Skeletal muscle tissue (tissue), 4 donors: Measurements from ENCODE around the gene GPR176. TPM values are rescaled to one million over a fixed set of nuclear protein-coding genes. Genes with fewer than 3 reads are reported as not detected.

Source experiments
- H3K27ac ChIP-seq: one replicate; pipeline ENCODE4 v1.7.0; 2013; ENCODE audit warnings: mild to moderate bottlenecking, low read depth, low read length, inconsistent platforms
- H3K27me3 ChIP-seq, 3 donors: one replicate each; pipeline ENCODE4 v1.7.0; 2013; ENCODE audit warnings: low read length in 3 of 3; ENCODE audit not compliant: control insufficient read depth in 3 of 3, insufficient read depth in 3 of 3
- H3K36me3 ChIP-seq, 3 donors: one replicate each; pipeline ENCODE4 v1.7.0; 2013; ENCODE audit warnings: low read length in 3 of 3; ENCODE audit not compliant: control insufficient read depth in 3 of 3, insufficient read depth in 3 of 3
- H3K4me1 ChIP-seq, 3 donors: one replicate each; pipeline ENCODE4 v1.7.0; 2013; ENCODE audit warnings: low read length in 3 of 3, mild to moderate bottlenecking in 3 of 3; ENCODE audit not compliant: control insufficient read depth in 3 of 3, insufficient read depth in 3 of 3
- H3K4me3 ChIP-seq, 3 donors: one replicate each; pipeline ENCODE4 v1.7.0; 2013; ENCODE audit warnings: low read length in 3 of 3
- H3K9ac ChIP-seq, 3 donors: one replicate each; pipeline ENCODE4 v1.7.0; 2013; ENCODE audit warnings: low read length in 3 of 3, mild to moderate bottlenecking in 3 of 3, moderate library complexity in 2 of 3, low read depth in 1 of 3
- H3K9me3 ChIP-seq, 3 donors: one replicate each; pipeline ENCODE4 v1.7.0; 2013; ENCODE audit warnings: low read length in 3 of 3; ENCODE audit not compliant: control insufficient read depth in 3 of 3
- total RNA-seq: library from RNA; depleted of rRNA; stranded (reverse); fragments of >200 nt; gene quantifications from one replicate; pipeline ENCODE4 v1.2.3, GENCODE V29; 2014
- donor health status: Osteomylitis.

The GPR176 gene
- total RNA-seq, 1 donor from 2014 or later: 6.3 TPM

DNA sequence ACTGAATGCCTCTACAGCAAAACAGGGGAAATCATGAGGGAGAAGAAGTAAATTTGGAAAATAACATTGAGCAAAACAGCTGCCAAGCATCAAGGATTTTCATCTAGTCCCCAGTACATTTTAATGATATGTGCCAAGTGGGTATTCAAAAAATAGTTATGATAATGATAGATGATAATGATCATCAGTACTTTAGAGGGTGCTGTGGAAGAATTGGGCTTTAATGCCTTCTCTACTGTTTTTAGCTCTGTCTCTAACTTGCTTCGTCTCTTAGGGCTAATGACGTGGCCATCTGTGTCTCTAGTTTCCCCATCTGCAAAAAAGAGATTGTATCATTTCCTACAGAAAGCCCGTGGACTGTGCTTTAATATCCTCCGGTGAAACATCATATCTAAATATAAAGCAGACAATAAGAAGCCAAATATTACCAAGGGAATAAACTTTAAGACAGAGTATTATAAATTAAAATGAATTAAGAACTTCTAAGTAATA is 127.2 kb downstream of the GPR176 start:
- Histone ChIP-seq H3K4me1 (peaks cover 0 to 2% (median 0%) of the 10 kb centered on the region in 3 donors), H3K36me3 (no peaks in the 10 kb centered on the region), H3K4me3 (no peak overlapping the region), H3K9me3 (no peaks in the 10 kb centered on the region), H3K27me3 (peaks cover 0 to 4% (median 3%) of the 10 kb centered on the region in 3 donors), H3K27ac (no peak overlapping the region), H3K9ac (no peak overlapping the region)

- Histone ChIP-seq H3K36me3 (no peaks in the 10 kb centered on the region), H3K27ac (no peak overlapping the region), H3K4me3 (no peak overlapping the region), H3K27me3 (peaks cover 0 to 4% (median 3%) of the 10 kb centered on the region in 3 donors), H3K9ac (no peak overlapping the region), H3K9me3 (no peaks in the 10 kb centered on the region), H3K4me1 (peaks cover 0 to 2% (median 0%) of the 10 kb centered on the region in 3 donors)
These were observed 127.8 kb downstream of the GPR176 start for GRCh38 chr15:39792025-39792843.

DNA sequence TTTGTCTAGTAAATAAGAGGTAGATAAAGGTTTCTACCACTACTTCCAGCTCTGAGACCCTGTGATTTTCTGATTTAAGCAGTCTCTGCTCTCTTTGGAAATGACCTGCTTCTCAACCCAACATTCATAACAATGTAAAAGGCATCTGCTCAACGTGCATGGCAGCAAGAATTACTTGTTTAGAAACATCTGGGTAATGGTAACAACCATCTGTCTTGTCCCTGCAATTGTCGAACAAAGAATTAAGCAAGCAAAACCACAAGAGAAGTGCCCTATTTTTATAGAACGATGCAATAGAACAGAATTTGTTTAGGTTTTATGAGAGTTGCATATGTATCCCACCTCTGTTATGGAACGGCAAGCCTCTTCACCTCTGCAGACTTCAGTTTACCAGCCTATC is 130.3 kb downstream of the GPR176 start:
- Histone ChIP-seq H3K9ac (no peak overlapping the region), H3K27me3 (no peaks in the 10 kb centered on the region), H3K27ac (no peak overlapping the region), H3K4me3 (no peak overlapping the region), H3K36me3 (no peaks in the 10 kb centered on the region), H3K4me1 (peaks cover 0 to 4% (median 0%) of the 10 kb centered on the region in 3 donors), H3K9me3 (no peaks in the 10 kb centered on the region)

GRCh38 chr15:39788800-39789565 is 131.1 kb downstream of the GPR176 start:
- peaks cover 2 to 4% (median 2%) of the 10 kb centered on the region in 3 donors for H3K4me1 ChIP-seq
- H3K36me3 ChIP-seq: no peaks in the 10 kb centered on the region
- H3K27me3 ChIP-seq: no peaks in the 10 kb centered on the region
- no peak overlapping the region for H3K27ac ChIP-seq
- no peak overlapping the region for H3K9ac ChIP-seq
- no peak overlapping the region for H3K4me3 ChIP-seq
- H3K9me3 ChIP-seq: no peaks in the 10 kb centered on the region

- no peak overlapping the region for H3K27ac ChIP-seq
- no peaks in the 10 kb centered on the region for H3K36me3 ChIP-seq
- H3K9me3 ChIP-seq: no peaks in the 10 kb centered on the region
- no peak overlapping the region for H3K9ac ChIP-seq
- H3K4me1 ChIP-seq: peaks cover 4 to 11% (median 5%) of the 10 kb centered on the region in 3 donors
- H3K27me3 ChIP-seq: no peaks in the 10 kb centered on the region
- no peak overlapping the region for H3K4me3 ChIP-seq
These were observed 132.0 kb downstream of the GPR176 start for GRCh38 chr15:39788108-39788507.

DNA sequence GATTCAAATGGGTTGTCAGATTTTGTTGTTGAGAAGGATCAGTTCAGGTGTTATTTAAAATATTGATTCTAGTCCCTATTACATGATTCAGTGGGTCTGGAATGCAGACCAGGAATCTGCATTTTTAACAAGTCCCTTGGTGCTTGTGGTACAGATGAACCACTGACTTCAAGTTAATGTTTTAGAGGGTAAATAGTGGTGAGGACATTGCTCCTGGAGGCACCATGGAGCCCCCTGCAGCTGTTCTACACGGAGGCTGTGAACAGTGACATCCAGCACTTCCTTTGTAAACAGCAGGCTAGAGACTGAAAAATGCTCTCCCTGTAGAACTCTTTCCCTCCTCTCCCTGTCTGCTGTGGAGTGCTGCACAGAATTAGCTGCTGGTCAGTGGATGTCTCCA is 132.6 kb downstream of the GPR176 start:
- Histone ChIP-seq H3K36me3 (no peaks in the 10 kb centered on the region), H3K27ac (no peak overlapping the region), H3K9me3 (no peaks in the 10 kb centered on the region), H3K4me3 (no peak overlapping the region), H3K27me3 (no peaks in the 10 kb centered on the region), H3K4me1 (peaks cover 4 to 12% (median 7%) of the 10 kb centered on the region in 3 donors), H3K9ac (no peak overlapping the region)

- no peaks in the 10 kb centered on the region for H3K9me3 ChIP-seq
- no peak overlapping the region for H3K27ac ChIP-seq
- peaks cover 4 to 12% (median 10%) of the 10 kb centered on the region in 3 donors for H3K4me1 ChIP-seq
- no peak overlapping the region for H3K9ac ChIP-seq
- H3K27me3 ChIP-seq: no peaks in the 10 kb centered on the region
- no peaks in the 10 kb centered on the region for H3K36me3 ChIP-seq
- H3K4me3 ChIP-seq: no peak overlapping the region
These were observed 133.5 kb downstream of the GPR176 start for GRCh38 chr15:39786447-39787056.

DNA sequence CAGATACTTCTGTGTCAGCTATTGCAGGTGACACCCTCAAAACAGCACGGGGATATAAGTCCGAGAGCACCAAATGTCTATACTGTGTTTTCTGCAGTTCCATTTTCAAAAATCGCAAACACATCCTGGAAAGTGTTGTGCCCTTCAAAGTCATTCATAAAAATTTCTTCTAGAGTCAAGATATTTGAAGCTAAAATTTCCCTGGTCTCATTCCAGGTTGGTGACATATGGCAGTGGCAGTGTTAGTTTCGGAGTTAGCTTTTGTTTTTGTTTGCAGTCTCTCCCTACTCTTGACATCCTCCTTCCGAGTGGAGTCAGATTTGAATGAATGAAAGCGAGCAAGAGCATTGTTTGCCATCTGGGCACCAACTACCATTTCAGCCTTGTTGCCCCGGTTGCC is 134.2 kb downstream of the GPR176 start:
- Histone ChIP-seq H3K36me3 (no peaks in the 10 kb centered on the region), H3K27me3 (no peaks in the 10 kb centered on the region), H3K9ac (no peak overlapping the region), H3K4me3 (no peak overlapping the region), H3K27ac (no peak overlapping the region), H3K9me3 (no peaks in the 10 kb centered on the region), H3K4me1 (peaks cover 4 to 12% (median 10%) of the 10 kb centered on the region in 3 donors)

GRCh38 chr15:39785139-39785538 is 134.9 kb downstream of the GPR176 start:
- no peak overlapping the region for H3K9ac ChIP-seq
- H3K4me1 ChIP-seq: peaks cover 4 to 12% (median 10%) of the 10 kb centered on the region in 3 donors

More at GRCh38 chr15:39785139-39785538, 134.9 kb downstream of the GPR176 start:
- Histone ChIP-seq H3K27me3 (no peaks in the 10 kb centered on the region), H3K36me3 (no peaks in the 10 kb centered on the region), H3K27ac (no peak overlapping the region), H3K4me3 (no peak overlapping the region), H3K9me3 (no peaks in the 10 kb centered on the region)
